NCI-H1436 treated with DMSO at 0.1 percent for 48 hours (cell line): Measurements from ENCODE around the gene ZSWIM5.
"Not testable (repeated sequence)": the region's sequence is repeated elsewhere in the genome, so short reads cannot be mapped to it uniquely, and the experiment has no call there.

ENCODE experiments used
- DNase-seq: peaks from one replicate; lab custom pipeline; 2025; lab: John Stamatoyannopoulos, UW

The ZSWIM5 gene

GRCh38 chr1:45141247-45142003 lies 65.0 kb downstream of the ZSWIM5 start:
- no peak for DNase-seq

- no peak for DNase-seq
These were observed 69.4 kb downstream of the ZSWIM5 start for GRCh38 chr1:45136984-45137383.

GRCh38 chr1:45135316-45135715 lies 71.1 kb downstream of the ZSWIM5 start:
- no peak for DNase-seq

GRCh38 chr1:45134461-45134873 lies 71.9 kb downstream of the ZSWIM5 start:
- no peak for DNase-seq

- DNase-seq, result not testable (repeated sequence)
These were observed 73.7 kb downstream of the ZSWIM5 start for GRCh38 chr1:45132719-45133118.

GRCh38 chr1:45123358-45123757 lies 83.0 kb downstream of the ZSWIM5 start:
- DNase-seq, result no peak

- DNase-seq, result no peak
These were observed 83.7 kb downstream of the ZSWIM5 start for GRCh38 chr1:45122724-45123123.

GRCh38 chr1:45117766-45118165 lies 88.6 kb downstream of the ZSWIM5 start:
- DNase-seq, result no peak

GRCh38 chr1:45116820-45117219 lies 89.6 kb downstream of the ZSWIM5 start:
- no peak for DNase-seq

GRCh38 chr1:45116340-45116739 lies 90.1 kb downstream of the ZSWIM5 start:
- no peak for DNase-seq

- not testable (repeated sequence) for DNase-seq
These were observed 91.2 kb downstream of the ZSWIM5 start for GRCh38 chr1:45115198-45115597.

GRCh38 chr1:45112661-45113060 lies 93.7 kb downstream of the ZSWIM5 start:
- DNase-seq, result no peak

GRCh38 chr1:45111239-45111638 lies 95.2 kb downstream of the ZSWIM5 start:
- no peak for DNase-seq

GRCh38 chr1:45107782-45108181 lies 98.6 kb downstream of the ZSWIM5 start:
- DNase-seq, result no peak

- not testable (repeated sequence) for DNase-seq
These were observed 99.5 kb downstream of the ZSWIM5 start for GRCh38 chr1:45106864-45107263.

- not testable (repeated sequence) for DNase-seq
These were observed 100.3 kb downstream of the ZSWIM5 start for GRCh38 chr1:45106156-45106545.

- not testable (repeated sequence) for DNase-seq
These were observed 100.8 kb downstream of the ZSWIM5 start for GRCh38 chr1:45105486-45106155.

- no peak for DNase-seq
These were observed 102.9 kb downstream of the ZSWIM5 start for GRCh38 chr1:45103534-45103933.

GRCh38 chr1:45101947-45102346 lies 104.5 kb downstream of the ZSWIM5 start:
- no peak for DNase-seq

GRCh38 chr1:45101528-45101927 lies 104.9 kb downstream of the ZSWIM5 start:
- DNase-seq, result not testable (repeated sequence)

GRCh38 chr1:45097944-45098343 lies 108.5 kb downstream of the ZSWIM5 start:
- no peak for DNase-seq

GRCh38 chr1:45097079-45097478 lies 109.3 kb downstream of the ZSWIM5 start:
- DNase-seq, result no peak

- DNase-seq, result no peak
These were observed 111.0 kb downstream of the ZSWIM5 start for GRCh38 chr1:45095450-45095849.

- DNase-seq, result not testable (repeated sequence)
These were observed 112.0 kb downstream of the ZSWIM5 start for GRCh38 chr1:45094371-45094770.
